GM21576 (cell line): ENCODE data around the gene CNDP2.
"Not testable (repeated sequence)": the region's sequence is repeated elsewhere in the genome, so short reads cannot be mapped to it uniquely, and the experiment has no call there.

Experiments
- ATAC-seq: cut with Tn5 transposase; IDR thresholded peaks from one replicate; pipeline ENCODE4 v1.9.1; 2021; ENCODE audit warnings: mild to moderate bottlenecking, moderate library complexity; ENCODE audit not compliant: unreplicated experiment

The CNDP2 gene

GRCh38 chr18:74515620-74516231 is 19.6 kb downstream of the CNDP2 start:
- ATAC-seq: no peak

- no peak for ATAC-seq
These were observed 20.4 kb downstream of the CNDP2 start for GRCh38 chr18:74516271-74517235.

- no peak for ATAC-seq
These were observed 21.1 kb downstream of the CNDP2 start for GRCh38 chr18:74517236-74517630.

GRCh38 chr18:74518456-74519295 is 22.5 kb downstream of the CNDP2 start:
- ATAC-seq: no peak

- no peak for ATAC-seq
These were observed 23.3 kb downstream of the CNDP2 start for GRCh38 chr18:74519320-74520095.

- no peak for ATAC-seq
These were observed 24.1 kb downstream of the CNDP2 start for GRCh38 chr18:74520096-74520833.

GRCh38 chr18:74521068-74521725 is 25.0 kb downstream of the CNDP2 start:
- ATAC-seq: no peak

GRCh38 chr18:74522635-74523548 is 26.7 kb downstream of the CNDP2 start:
- ATAC-seq: no peak

- ATAC-seq: no peak
These were observed 27.9 kb downstream of the CNDP2 start for GRCh38 chr18:74524097-74524496.

GRCh38 chr18:74524915-74525314 is 28.8 kb downstream of the CNDP2 start:
- not testable (repeated sequence) for ATAC-seq

GRCh38 chr18:74525741-74526140 is 29.6 kb downstream of the CNDP2 start:
- no peak for ATAC-seq

- no peak for ATAC-seq
These were observed 30.3 kb downstream of the CNDP2 start for GRCh38 chr18:74526488-74526887.

GRCh38 chr18:74528478-74528877 is 32.3 kb downstream of the CNDP2 start:
- ATAC-seq: no peak

GRCh38 chr18:74528913-74529312 is 32.8 kb downstream of the CNDP2 start:
- ATAC-seq: no peak

GRCh38 chr18:74529378-74529777 is 33.2 kb downstream of the CNDP2 start:
- no peak for ATAC-seq

- ATAC-seq: no peak
These were observed 33.8 kb downstream of the CNDP2 start for GRCh38 chr18:74529811-74530583.

- no peak for ATAC-seq
These were observed 34.4 kb downstream of the CNDP2 start for GRCh38 chr18:74530584-74530862.

GRCh38 chr18:74531043-74531442 is 34.9 kb downstream of the CNDP2 start:
- ATAC-seq: no peak
